Mesenchymal stem cell (in vitro differentiated cells and primary cell): Measurements from ENCODE around the gene PRICKLE3. TPM values are rescaled to one million over a fixed set of nuclear protein-coding genes. Genes with fewer than 3 reads are reported as not detected.

Experiments
- small RNA-seq: library from polyadenylated mRNA; stranded (forward); fragments of <200 nt; extraction: miRNeasy Mini kit (QIAGEN cat#:217004); gene quantifications from one replicate; pipeline ENCODE3, GENCODE V24; 2013; ENCODE audit warnings: low read depth

The PRICKLE3 gene

Small RNA genes lying within 50 kb of the gene (small RNA-seq; reads per million reads assigned to genes)
- gene RN7SL262P: not detected
